Endometrium (tissue), 2 donors: ENCODE results near the gene FOXI1.

Experiments
- FAIRE-seq: peaks from 2 replicates; lab custom pipeline; 2012; peaks lifted over from hg19 to GRCh38; lab: Jason Lieb, UNC
- donor health status: control.
- donor health status: control.

FOXI1 gene

DNA sequence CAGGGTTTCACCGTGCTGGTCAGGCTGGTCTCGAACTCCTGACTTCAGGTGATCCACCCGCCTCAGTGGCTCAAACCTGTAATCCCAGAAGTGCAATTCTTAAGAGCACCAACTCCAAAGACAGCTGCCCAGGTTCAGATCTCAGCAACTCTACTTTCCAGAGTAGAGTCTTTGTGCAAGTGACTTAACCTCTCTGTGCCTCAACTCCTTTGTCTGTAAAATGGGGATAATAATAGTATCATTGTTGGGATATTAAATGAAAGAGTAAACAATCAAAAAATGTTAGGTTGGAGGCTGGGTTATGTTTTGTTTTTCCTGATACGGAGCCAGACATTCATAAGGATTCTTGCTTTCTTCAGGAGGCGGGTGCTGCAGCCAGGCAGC is 45.0 kb downstream of the FOXI1 start:
- FAIRE-seq = no peak

DNA sequence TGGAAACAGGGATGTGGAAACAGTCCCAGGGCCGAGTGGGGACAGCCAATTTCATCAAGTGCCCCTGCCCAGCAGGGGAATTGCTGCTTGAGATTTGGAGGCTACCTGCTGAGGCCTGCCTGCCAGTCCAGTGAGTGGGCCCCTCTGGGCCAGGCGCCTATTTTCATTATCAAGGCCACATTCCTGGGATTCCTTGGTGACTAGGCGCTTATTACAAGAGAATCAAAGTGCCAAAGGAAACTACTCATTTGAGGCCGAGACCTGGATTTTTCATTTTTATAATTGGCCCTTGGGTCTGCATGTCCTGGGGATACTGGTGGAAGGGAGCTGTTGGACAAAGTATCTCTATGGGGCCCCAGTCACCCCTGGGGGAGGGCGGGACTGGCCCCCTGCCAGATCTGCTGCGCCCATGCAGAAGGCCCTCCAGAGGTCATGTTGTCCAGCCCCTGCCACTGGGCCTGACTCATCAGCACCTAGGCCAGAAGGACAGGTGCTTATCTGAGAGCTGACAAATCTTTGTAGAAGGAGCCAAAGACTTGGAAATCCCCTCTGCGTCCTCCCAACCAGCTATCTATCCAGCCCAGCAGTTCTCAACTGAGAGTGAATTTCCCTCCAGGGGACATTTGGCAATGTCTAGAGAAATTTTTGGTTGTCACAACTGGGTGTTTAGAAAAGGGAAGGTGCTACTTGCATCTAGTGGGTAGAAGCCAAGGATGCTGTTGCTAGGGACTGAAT is 45.6 kb downstream of the FOXI1 start:
- no peak for FAIRE-seq

DNA sequence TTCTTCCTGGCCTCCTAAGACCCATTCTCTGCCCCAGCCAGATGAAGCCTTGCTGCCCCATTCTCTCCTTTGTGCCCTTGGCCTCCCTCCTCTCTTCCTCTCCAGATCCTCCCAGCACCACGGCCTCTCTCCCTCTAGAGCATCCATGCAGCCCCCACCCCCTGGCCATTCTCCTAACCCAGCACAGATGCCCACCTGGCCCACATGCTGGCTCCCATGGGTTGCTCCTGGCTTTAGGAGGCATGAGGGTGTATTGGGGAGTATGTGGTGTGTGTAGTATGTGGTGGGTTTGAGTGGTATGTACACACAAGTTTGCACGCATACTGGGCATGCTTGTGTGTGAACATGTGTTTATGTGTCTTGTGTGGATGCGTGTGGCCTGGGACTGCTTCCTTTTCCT is 47.1 kb downstream of the FOXI1 start:
- no peak for FAIRE-seq

DNA sequence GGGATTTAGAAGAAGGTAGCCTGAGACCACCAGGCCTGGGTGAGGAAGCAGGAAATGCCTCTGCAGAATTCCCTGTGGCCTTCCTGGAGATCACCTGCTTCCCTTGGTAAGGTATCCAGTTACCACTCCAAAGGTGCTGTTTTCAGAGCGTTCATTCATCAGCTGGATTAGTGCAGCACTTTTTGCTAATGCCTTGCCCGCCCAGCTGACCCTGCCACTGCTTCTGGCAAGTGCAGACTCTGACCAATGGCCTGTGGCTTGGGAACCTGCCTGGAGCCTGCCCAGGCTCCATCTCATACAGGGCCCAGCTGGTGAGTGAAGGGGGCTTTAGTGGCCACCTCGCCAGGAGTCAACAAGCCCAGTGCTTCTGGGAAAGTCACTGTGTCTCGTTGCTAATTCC is 48.6 kb downstream of the FOXI1 start:
- FAIRE-seq = no peak

DNA sequence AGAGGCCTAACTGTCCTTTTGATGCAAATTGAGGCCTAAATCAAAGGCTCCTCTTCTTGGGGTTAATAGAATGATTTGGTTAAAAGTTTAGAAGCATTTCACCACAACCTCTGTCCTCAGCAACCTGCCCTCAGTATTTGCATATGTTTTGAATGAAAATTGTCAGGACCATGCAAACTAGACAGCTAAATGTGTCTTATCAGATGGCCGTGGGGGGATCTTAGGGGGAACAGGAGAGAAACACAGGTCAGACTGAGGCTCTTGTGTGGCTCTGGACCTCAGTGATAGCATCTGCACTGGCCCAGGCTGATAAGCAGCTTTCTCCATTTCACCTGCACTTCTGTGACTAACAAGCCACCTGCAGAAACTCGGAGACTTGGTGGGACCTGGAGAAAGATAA is 49.0 kb downstream of the FOXI1 start:
- no peak for FAIRE-seq

DNA sequence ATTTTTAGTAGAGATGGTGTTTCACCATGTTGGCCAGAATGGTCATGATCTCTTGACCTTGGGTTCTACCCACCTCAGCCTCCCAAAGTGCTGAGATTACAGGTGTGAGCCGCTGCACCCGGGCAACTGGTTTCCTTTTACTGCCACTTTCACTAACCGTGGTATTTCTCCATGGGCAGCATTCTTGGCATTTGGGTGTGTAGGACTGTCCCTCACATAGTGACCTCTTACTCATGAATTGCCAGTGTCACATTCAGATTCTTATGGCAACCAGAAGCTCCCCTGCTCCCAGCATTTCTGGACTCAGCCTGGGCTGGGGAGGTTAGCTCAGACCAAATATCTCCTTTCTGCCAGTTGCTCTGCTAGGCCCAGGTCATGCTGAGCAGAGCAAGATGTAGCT is 50.1 kb downstream of the FOXI1 start:
- no peak for FAIRE-seq

DNA sequence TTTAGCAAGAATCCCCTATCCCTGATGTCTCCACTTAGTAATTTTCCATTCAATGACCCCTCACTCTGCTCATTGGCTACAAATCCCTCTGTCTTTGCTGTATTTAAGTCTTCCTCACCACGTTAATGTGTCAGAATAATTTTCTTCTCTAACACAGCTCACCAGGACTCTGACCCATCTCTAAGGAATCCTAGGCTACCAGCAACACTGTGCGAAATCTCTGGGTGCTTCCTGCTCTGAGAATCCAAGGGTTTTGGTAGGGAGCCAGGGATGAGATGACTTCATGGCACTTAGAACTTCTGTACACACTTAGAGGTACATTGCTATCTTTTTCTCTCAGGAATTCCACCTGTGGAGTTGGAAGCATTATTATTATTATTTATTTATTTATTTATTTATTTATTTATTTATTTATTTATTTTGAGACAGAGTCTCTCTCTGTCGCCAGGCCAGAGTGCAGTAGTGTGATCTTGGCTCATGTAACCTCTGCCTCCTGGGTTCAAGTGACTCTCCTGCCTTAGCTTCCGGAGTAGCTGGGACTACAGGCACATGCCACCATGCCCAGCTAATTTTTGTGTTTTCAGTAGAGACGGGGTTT is 53.5 kb downstream of the FOXI1 start:
- no peak for FAIRE-seq
